OCI-LY1 (cell line): ENCODE data around the gene IGFBP4.

ENCODE experiments used
- H2AFZ ChIP-seq: fragments of 200-600 bp; sonication (generic), shearing (Covaris generic); 2 replicates; pipeline ENCODE4 v1.6.0; 2014; ENCODE audit warnings: antibody characterized with exemption, mild to moderate bottlenecking, low read length
- H3F3A ChIP-seq: fragments of 200-600 bp; sonication (generic), shearing (Covaris generic); 2 replicates; pipeline ENCODE4 v1.6.0; 2014; ENCODE audit warnings: mild to moderate bottlenecking, antibody characterized with exemption, low read length, moderate library complexity; ENCODE audit not compliant: insufficient read depth
- H3K27ac ChIP-seq: fragments of 200-600 bp; sonication (generic); 2 replicates; pipeline ENCODE4 v1.5.1; 2014; ENCODE audit warnings: low read length, mixed run types, mild to moderate bottlenecking, low read depth; ENCODE audit not compliant: poor library complexity, severe bottlenecking
- H3K27me3 ChIP-seq: fragments of 200-600 bp; sonication (generic); 2 replicates; pipeline ENCODE4 v1.6.0; 2014; ENCODE audit warnings: antibody characterized with exemption, mild to moderate bottlenecking, low read length, moderate library complexity; ENCODE audit not compliant: insufficient read depth
- H3K36me3 ChIP-seq: fragments of 200-600 bp; sonication (generic); 2 replicates; pipeline ENCODE4 v1.6.1; 2014; ENCODE audit warnings: mild to moderate bottlenecking, antibody characterized with exemption, low read length, moderate library complexity, mixed read lengths; ENCODE audit not compliant: insufficient read depth
- H3K4me1 ChIP-seq: fragments of 200-600 bp; sonication (generic); 2 replicates; pipeline ENCODE4 v1.5.1; 2014; ENCODE audit warnings: mild to moderate bottlenecking, low read length, moderate library complexity; ENCODE audit not compliant: insufficient read depth, severe bottlenecking
- H3K4me2 ChIP-seq: fragments of 200-600 bp; sonication (generic), shearing (Covaris generic); 2 replicates; pipeline ENCODE4 v1.6.1; 2014; ENCODE audit warnings: low read length
- H3K4me3 ChIP-seq: fragments of 200-600 bp; sonication (generic); 2 replicates; pipeline ENCODE4 v1.5.1; 2014; ENCODE audit warnings: low read length, low read depth, mild to moderate bottlenecking, mixed read lengths; ENCODE audit not compliant: poor library complexity, severe bottlenecking
- H3K79me2 ChIP-seq: fragments of 200-600 bp; shearing (Covaris generic); 2 replicates; pipeline ENCODE4 v1.6.1; 2016; ENCODE audit warnings: mixed run types, low read length, mixed read lengths; ENCODE audit not compliant: insufficient read depth
- H3K9ac ChIP-seq: fragments of 200-600 bp; sonication (generic), shearing (Covaris generic); 2 replicates; pipeline ENCODE4 v1.6.1; 2014; ENCODE audit warnings: mild to moderate bottlenecking, low read length, mixed read lengths
- H3K9me2 ChIP-seq: fragments of 200-600 bp; sonication (generic), shearing (Covaris generic); 2 replicates; pipeline ENCODE4 v1.6.1; 2014; ENCODE audit warnings: low read depth, mild to moderate bottlenecking, low read length, mixed read lengths
- H3K9me3 ChIP-seq: fragments of 200-600 bp; shearing (Covaris generic); 2 replicates; pipeline ENCODE4 v1.6.1; 2014; ENCODE audit warnings: low read length, mixed read lengths
- H4K20me1 ChIP-seq: fragments of 200-600 bp; sonication (generic), shearing (Covaris generic); 2 replicates; pipeline ENCODE4 v1.6.0; 2016; ENCODE audit warnings: mild to moderate bottlenecking, low read length; ENCODE audit not compliant: insufficient read depth
- EZH2 ChIP-seq: fragments of 200-600 bp; sonication (generic), shearing (Covaris generic); IDR thresholded peaks from 2 replicates; pipeline ENCODE4 v1.8.0; 2017; ENCODE audit warnings: borderline replicate concordance, mixed run types, mild to moderate bottlenecking, antibody characterized with exemption, low read length, moderate library complexity, mixed read lengths
- TF ChIP-seq, protein P1 (sequence below): fragments of 200-600 bp; sonication (generic), shearing (Covaris generic); IDR thresholded peaks from 2 replicates; pipeline ENCODE4 v1.5.1; 2017; ENCODE audit warnings: mild to moderate bottlenecking, antibody characterized with exemption, low read length, moderate library complexity, mixed read lengths

Gene IGFBP4

GRCh38 chr17:40482722-40483121 is 39.5 kb downstream of the IGFBP4 start:
- Histone ChIP-seq H3K36me3 (no peaks in the 10 kb centered on the region), H2AFZ (no peak overlapping the region), H4K20me1 (no peaks in the 10 kb centered on the region), H3K4me1 (peaks cover 19% of the 10 kb centered on the region), H3K4me3 (no peak overlapping the region), H3K79me2 (no peaks in the 10 kb centered on the region), H3K4me2 (no peak overlapping the region), H3K9ac (no peak overlapping the region), H3K9me2 (no peaks in the 10 kb centered on the region), H3F3A (no peaks in the 10 kb centered on the region), H3K9me3 (no peaks in the 10 kb centered on the region), H3K27ac (no peak overlapping the region), H3K27me3 (peaks cover 3% of the 10 kb centered on the region; the same call in 1 of the 2 replicates)
- TF ChIP-seq, protein P1, sequence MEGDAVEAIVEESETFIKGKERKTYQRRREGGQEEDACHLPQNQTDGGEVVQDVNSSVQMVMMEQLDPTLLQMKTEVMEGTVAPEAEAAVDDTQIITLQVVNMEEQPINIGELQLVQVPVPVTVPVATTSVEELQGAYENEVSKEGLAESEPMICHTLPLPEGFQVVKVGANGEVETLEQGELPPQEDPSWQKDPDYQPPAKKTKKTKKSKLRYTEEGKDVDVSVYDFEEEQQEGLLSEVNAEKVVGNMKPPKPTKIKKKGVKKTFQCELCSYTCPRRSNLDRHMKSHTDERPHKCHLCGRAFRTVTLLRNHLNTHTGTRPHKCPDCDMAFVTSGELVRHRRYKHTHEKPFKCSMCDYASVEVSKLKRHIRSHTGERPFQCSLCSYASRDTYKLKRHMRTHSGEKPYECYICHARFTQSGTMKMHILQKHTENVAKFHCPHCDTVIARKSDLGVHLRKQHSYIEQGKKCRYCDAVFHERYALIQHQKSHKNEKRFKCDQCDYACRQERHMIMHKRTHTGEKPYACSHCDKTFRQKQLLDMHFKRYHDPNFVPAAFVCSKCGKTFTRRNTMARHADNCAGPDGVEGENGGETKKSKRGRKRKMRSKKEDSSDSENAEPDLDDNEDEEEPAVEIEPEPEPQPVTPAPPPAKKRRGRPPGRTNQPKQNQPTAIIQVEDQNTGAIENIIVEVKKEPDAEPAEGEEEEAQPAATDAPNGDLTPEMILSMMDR: no peak
- TF ChIP-seq EZH2: no peak

DNA sequence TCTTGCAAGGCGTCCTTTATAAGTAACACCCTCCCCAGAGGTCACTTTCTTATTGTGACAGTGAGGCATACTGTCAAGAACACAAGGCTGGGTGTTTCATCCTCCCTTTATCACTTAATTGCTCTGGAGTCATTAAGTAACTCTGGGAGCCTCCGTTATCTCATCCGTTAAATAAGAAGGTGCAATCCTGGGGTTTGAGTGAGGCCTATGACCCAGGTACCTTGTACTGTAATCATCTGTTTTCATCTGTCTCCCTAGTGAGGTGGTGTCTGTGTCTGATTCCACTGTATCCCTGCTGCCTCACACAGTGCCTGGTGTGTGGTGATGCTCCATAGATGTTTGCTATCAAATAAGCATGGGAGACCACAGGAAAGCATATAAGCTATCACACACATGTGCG is 40.4 kb downstream of the IGFBP4 start:
- H3K27ac ChIP-seq: no peak overlapping the region
- H4K20me1 ChIP-seq: no peaks in the 10 kb centered on the region
- H3K36me3 ChIP-seq: no peaks in the 10 kb centered on the region
- H3K27me3 ChIP-seq: peaks cover 3% of the 10 kb centered on the region; the same call in 1 of the 2 replicates
- no peak overlapping the region for H2AFZ ChIP-seq
- no peak overlapping the region for H3K4me2 ChIP-seq
- H3K9me2 ChIP-seq: no peaks in the 10 kb centered on the region
- no peak for TF ChIP-seq EZH2
- TF ChIP-seq, protein P1: no peak
- peaks cover 19% of the 10 kb centered on the region for H3K4me1 ChIP-seq
- no peaks in the 10 kb centered on the region for H3K79me2 ChIP-seq
- H3K9me3 ChIP-seq: no peaks in the 10 kb centered on the region
- H3K4me3 ChIP-seq: no peak overlapping the region
- no peak overlapping the region for H3K9ac ChIP-seq
- no peaks in the 10 kb centered on the region for H3F3A ChIP-seq

DNA sequence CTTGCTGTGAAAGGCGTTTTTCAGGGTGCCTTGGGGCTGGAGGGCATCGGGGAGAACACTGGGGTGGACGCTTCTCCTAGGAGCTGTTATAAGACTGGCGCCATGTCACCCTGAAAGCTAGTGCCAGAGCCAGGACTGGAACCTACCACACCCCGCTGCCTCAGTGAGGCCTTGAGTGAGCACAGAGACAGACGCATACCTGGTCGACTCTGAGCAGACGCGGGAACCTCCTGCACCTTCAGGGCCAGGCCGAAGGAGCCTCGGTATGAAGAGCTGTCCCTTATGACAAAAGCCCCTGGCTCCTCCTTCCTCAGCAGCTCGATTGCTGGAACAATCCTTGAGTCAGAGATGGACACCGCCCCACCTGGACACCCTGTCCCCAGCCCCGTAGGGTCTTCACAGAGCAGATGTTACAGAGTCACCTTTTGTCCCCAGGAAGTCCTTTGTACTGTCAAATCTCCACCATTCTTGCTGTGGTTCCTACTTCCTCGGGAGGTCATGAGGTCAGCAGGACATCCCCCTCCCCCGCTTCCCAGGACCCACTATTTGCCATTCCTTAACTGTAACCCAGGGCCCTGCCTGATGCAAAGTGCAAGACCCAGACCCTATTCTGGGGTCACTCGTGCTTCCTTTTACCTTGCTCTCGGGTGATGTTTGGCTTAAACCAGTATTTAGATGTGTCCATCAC is 41.2 kb downstream of the IGFBP4 start:
- no peaks in the 10 kb centered on the region for H4K20me1 ChIP-seq
- H3K9me3 ChIP-seq: no peaks in the 10 kb centered on the region
- H3K9me2 ChIP-seq: no peaks in the 10 kb centered on the region
- H3K9ac ChIP-seq: no peak overlapping the region
- no peaks in the 10 kb centered on the region for H3K79me2 ChIP-seq
- no peak overlapping the region for H3K4me2 ChIP-seq
- H3K4me3 ChIP-seq: no peak overlapping the region
- H3K27ac ChIP-seq: no peak overlapping the region
- no peak for TF ChIP-seq EZH2
- TF ChIP-seq, protein P1: no peak
- H3K36me3 ChIP-seq: no peaks in the 10 kb centered on the region
- peaks cover 3% of the 10 kb centered on the region; the same call in 1 of the 2 replicates for H3K27me3 ChIP-seq
- no peaks in the 10 kb centered on the region for H3F3A ChIP-seq
- H2AFZ ChIP-seq: no peak overlapping the region
- H3K4me1 ChIP-seq: peaks cover 23% of the 10 kb centered on the region
